HEK293T (cell line): ENCODE results near the gene TSPAN4.

Experiments used
- CTCF ChIA-PET: fragments of 350-600 bp; formaldehyde crosslinking; extraction: SDS; loops from one replicate; lab custom pipeline; 2021; ENCODE audit warnings: antibody characterized with exemption, inconsistent platforms; lab: Yijun Ruan, JAX
- POLR2A ChIA-PET: fragments of 350-600 bp; formaldehyde crosslinking; extraction: SDS; loops from one replicate; lab custom pipeline; 2020; ENCODE audit warnings: antibody characterized with exemption, inconsistent platforms; lab: Yijun Ruan, JAX
- DNase-seq: peaks from one replicate; pipeline ENCODE4 v3.0.0; 2012; ENCODE audit warnings: mixed read lengths; ENCODE audit errors: extremely low spot score
- ARNT ChIP-seq: fragments of 450-650 bp; IDR thresholded peaks from 2 replicates; pipeline ENCODE4 v1.6.1; 2017; ENCODE audit warnings: mild to moderate bottlenecking
- BHLHE40 ChIP-seq: fragments of 450-650 bp; IDR thresholded peaks from 2 replicates; pipeline ENCODE4 v1.6.1; 2016; ENCODE audit warnings: mild to moderate bottlenecking, moderate library complexity, borderline replicate concordance
- CTBP1 ChIP-seq: fragments of 450-650 bp; IDR thresholded peaks from 2 replicates; pipeline ENCODE4 v1.6.1; 2016; ENCODE audit warnings: borderline replicate concordance
- ELF4 ChIP-seq: fragments of 450-650 bp; IDR thresholded peaks from 2 replicates; pipeline ENCODE4 v1.6.1; 2017; ENCODE audit warnings: antibody characterized with exemption
- FOXA1 ChIP-seq: fragments of 450-650 bp; IDR thresholded peaks from 2 replicates; pipeline ENCODE4 v1.6.1; 2016; ENCODE audit warnings: mild to moderate bottlenecking
- FOXK2 ChIP-seq: fragments of 450-650 bp; IDR thresholded peaks from 2 replicates; pipeline ENCODE4 v1.6.1; 2016; ENCODE audit warnings: mild to moderate bottlenecking
- FOXM1 ChIP-seq: fragments of 450-650 bp; IDR thresholded peaks from 2 replicates; pipeline ENCODE4 v1.6.1; 2017; ENCODE audit warnings: mild to moderate bottlenecking, borderline replicate concordance
- HDGF ChIP-seq: fragments of 450-650 bp; IDR thresholded peaks from 2 replicates; pipeline ENCODE4 v1.6.1; 2017; ENCODE audit warnings: antibody characterized with exemption, borderline replicate concordance
- L3MBTL2 ChIP-seq: fragments of 450-650 bp; conservative IDR thresholded peaks from 2 replicates; pipeline ENCODE4 v1.6.1; 2016; ENCODE audit warnings: mild to moderate bottlenecking
- LEF1 ChIP-seq: fragments of 450-650 bp; IDR thresholded peaks from 2 replicates; pipeline ENCODE4 v1.6.1; 2017; ENCODE audit warnings: mild to moderate bottlenecking, borderline replicate concordance
- NFRKB ChIP-seq: fragments of 450-650 bp; IDR thresholded peaks from 2 replicates; pipeline ENCODE4 v1.6.1; 2016; ENCODE audit warnings: mild to moderate bottlenecking, moderate library complexity
- SP1 ChIP-seq: fragments of 450-650 bp; IDR thresholded peaks from 2 replicates; pipeline ENCODE4 v1.6.1; 2017
- SUZ12 ChIP-seq: fragments of 450-650 bp; IDR thresholded peaks from 2 replicates; pipeline ENCODE4 v1.6.1; 2016; ENCODE audit warnings: mild to moderate bottlenecking
- TARDBP ChIP-seq: fragments of 450-650 bp; IDR thresholded peaks from 2 replicates; pipeline ENCODE4 v1.6.1; 2016
- ZNF384 ChIP-seq: fragments of 450-650 bp; IDR thresholded peaks from 2 replicates; pipeline ENCODE4 v1.6.1; 2016
- TF ChIP-seq, protein P1 (sequence below): fragments of 450-650 bp; IDR thresholded peaks from 2 replicates; pipeline ENCODE4 v1.6.1; 2016

Gene TSPAN4

GRCh38 chr11:889257-889656, 46.6 kb downstream of the TSPAN4 start:
- DNase-seq = no peak
- TF ChIP-seq FOXM1 = no peak
- no peak for TF ChIP-seq CTBP1
- TF ChIP-seq ZNF384 = no peak
- TF ChIP-seq FOXA1 = no peak
- TF ChIP-seq FOXK2 = no peak
- CTCF ChIA-PET = interaction anchor here (0.7 kb wide), 1 partner anchor 103 kb away, joined by 3 read pairs; no protein-coding TSS in a partner anchor
- POLR2A ChIA-PET = interaction anchor here (0.6 kb wide), 1 partner anchor 63 kb away, joined by 3 read pairs; no protein-coding TSS in a partner anchor

DNA sequence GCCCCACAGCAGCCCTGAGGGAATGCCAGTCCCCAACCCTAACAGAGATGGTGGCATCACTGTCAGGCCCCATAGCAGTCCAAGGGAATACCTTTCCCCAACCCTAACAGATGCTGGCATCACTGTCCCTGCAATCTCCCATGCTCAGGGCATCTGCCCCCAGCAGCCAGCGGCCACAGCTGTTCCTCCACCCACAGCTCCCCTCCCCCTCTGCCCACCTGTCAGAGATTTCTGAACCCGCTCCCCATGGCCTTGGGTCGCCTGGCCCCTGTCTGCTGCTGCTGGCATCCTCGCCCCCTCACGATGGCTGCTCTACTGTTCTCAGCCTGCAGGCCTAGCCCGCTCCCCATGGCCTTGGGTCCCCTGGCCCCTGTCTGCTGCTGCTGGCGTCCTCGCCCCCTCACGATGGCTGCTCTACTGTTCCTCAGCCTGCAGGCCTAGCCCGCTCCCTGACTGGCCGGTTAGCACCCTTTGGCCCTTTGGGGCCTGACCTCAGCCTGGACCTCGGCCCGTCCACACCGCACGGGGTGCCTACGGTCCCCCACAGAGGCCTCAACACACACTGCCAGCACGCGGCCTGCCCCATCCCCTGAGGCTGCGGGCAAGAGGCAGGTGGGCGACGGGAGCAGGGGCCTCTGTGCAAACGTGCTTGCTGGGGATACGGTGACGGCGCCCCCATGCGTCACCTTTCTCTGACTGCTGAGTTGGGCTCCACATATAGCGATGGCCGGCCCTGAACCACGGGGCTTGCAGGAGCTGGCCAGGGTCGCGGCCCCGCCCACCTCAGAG, 47.2 kb downstream of the TSPAN4 start:
- DNase-seq = no peak
- POLR2A ChIA-PET = no interaction called here

DNA sequence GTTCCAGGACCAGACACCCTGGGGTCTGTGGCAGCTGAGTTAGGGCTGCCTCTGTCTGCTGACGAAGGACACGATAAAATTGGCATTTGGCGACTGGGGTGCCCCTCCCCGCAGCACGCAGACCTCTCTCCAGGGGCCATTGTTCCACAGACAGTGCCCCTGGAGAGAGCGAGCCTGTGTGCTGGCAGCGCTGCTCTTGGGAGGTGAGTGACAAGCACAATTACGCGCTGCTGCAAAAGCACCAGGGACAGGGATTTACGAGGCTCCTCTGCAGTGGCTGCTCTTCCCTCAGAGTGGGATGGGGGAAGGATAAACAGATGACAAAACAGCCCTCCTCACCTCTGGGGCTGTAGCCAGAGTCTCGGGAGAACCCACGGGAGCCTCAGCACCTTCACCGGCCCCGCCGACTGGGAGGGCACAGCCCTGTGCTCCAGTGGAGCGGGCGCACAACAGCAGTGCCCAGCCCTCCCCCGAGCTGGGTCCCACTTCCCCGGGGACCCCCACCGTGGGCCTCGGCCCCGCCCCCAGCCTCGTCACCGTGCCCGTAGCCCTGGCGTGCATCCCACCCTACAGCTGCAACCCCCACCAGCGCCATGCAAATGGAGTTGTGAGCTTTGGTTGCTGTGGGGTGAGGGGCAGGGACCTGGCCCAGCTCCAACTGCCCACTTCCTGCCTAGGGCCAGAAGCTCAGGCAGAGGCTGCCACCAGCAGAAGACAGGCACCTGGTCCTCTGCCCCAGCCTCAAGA, 48.3 kb downstream of the TSPAN4 start:
- POLR2A ChIA-PET = no interaction called here
- DNase-seq = no peak
- CTCF ChIA-PET = interaction anchor here (0.6 kb wide), 1 partner anchor 135 kb away, joined by 4 read pairs; no protein-coding TSS in a partner anchor
- no peak for TF ChIP-seq LEF1
- TF ChIP-seq, protein P1, sequence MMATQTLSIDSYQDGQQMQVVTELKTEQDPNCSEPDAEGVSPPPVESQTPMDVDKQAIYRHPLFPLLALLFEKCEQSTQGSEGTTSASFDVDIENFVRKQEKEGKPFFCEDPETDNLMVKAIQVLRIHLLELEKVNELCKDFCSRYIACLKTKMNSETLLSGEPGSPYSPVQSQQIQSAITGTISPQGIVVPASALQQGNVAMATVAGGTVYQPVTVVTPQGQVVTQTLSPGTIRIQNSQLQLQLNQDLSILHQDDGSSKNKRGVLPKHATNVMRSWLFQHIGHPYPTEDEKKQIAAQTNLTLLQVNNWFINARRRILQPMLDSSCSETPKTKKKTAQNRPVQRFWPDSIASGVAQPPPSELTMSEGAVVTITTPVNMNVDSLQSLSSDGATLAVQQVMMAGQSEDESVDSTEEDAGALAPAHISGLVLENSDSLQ = peak; percentile 32

More for the DNA sequence above, 47.2 kb downstream of the TSPAN4 start:
- TF ChIP-seq, protein P1 = no peak
- no peak for TF ChIP-seq FOXK2
- TF ChIP-seq BHLHE40 = no peak
- TF ChIP-seq ELF4 = no peak
- no peak for TF ChIP-seq FOXM1
- TF ChIP-seq TARDBP = no peak
- TF ChIP-seq FOXA1 = no peak
- no peak for TF ChIP-seq SP1
- TF ChIP-seq LEF1 = no peak
- TF ChIP-seq L3MBTL2 = no peak
- TF ChIP-seq NFRKB = no peak
- TF ChIP-seq ZNF384 = no peak
- TF ChIP-seq HDGF = no peak
- TF ChIP-seq CTBP1 = no peak
- no peak for TF ChIP-seq SUZ12
- TF ChIP-seq ARNT = no peak
- CTCF ChIA-PET = interaction anchor here (0.7 kb wide), 1 partner anchor 104 kb away, joined by 3 read pairs; no protein-coding TSS in a partner anchor

DNA sequence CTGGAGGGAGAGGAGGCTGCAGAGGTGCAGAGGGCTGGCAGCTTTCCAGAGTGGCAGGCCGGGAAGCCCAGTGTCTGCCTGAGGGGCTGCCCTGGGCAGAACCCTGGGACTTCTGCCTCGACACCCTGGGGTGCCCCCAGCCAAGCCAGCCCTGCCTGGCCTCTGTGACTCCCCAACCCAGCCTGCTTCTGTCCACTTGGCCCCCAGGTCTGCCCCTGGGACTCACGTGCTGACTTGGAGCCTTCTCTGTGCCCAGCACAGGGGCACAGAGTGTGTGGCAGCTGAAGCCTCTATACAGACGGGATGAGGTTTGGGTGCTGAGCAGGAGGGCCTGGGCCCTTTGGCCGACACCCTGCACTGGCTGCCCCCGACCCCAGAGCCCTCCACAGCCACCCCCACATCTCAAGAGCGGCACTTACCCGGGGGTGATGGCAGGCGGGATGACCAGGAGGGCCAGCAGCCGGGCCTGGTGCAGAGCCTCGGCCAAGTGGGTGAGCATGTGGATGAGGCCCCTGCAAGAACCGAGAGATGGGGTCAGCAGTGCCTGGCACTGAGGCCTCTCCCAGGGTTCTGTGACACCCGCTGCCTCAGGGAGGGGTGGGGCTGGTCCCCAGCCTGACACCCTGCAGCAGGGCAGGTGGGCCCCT, 50.5 kb downstream of the TSPAN4 start:
- ChIA-PET CTCF (no interaction called here), POLR2A (no interaction called here)
- TF ChIP-seq, protein P1 = no peak
- TF ChIP-seq LEF1 (no peak), FOXA1 (no peak), FOXM1 (no peak), ELF4 (no peak), ZNF384 (no peak), SUZ12 (no peak), HDGF (no peak), BHLHE40 (no peak), L3MBTL2 (no peak), ARNT (no peak)
- no peak for DNase-seq

- POLR2A ChIA-PET = interaction anchor here (0.8 kb wide), 1 partner anchor 76 kb away, joined by 3 read pairs; the partner anchor contains the start of gene PNPLA2
- TF ChIP-seq BHLHE40 (no peak), CTBP1 (no peak), SP1 (no peak), NFRKB (no peak), ARNT (no peak), L3MBTL2 (no peak)
- CTCF ChIA-PET = interaction anchor here (0.8 kb wide), 1 partner anchor 15 kb away, joined by 7 read pairs; the partner anchor contains the start of gene CHID1
- no peak for DNase-seq
These were observed 52.0 kb downstream of the TSPAN4 start for GRCh38 chr11:894575-895201.
